ENCODE results near the gene SYDE2.
"Not testable (repeated sequence)": the region's sequence is repeated elsewhere in the genome, so short reads cannot be mapped to it uniquely, and the experiment has no call there.

Gene SYDE2

GRCh38 chr1:85219853-85220610 is 19.2 kb upstream of the SYDE2 start:
- no peak for DNase-seq (ENCODE audit: extremely low read depth in 1 of 2, low read depth in 1 of 2)

DNA sequence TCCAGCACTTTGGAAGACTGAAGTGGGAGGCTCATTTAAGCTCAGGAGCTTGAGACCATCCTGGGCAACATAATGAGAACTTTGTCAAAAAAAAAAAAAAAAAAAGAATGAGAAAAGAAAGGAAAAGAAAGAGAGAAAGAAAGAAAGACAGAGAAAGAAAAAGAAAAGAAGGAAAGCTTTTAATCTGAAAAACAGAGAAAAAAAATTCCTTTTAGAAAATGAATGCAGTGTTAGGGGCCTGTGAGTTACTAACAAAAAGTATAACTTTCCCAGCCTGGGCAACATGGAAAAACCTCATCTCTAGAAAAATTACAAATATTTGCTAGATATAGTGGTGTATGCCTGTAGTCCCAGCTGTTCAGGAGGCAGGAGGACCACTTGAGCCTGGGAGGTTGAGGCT is 15.9 kb upstream of the SYDE2 start:
- no peak for DNase-seq (ENCODE audit: extremely low read depth in 1 of 2, low read depth in 1 of 2)

DNA sequence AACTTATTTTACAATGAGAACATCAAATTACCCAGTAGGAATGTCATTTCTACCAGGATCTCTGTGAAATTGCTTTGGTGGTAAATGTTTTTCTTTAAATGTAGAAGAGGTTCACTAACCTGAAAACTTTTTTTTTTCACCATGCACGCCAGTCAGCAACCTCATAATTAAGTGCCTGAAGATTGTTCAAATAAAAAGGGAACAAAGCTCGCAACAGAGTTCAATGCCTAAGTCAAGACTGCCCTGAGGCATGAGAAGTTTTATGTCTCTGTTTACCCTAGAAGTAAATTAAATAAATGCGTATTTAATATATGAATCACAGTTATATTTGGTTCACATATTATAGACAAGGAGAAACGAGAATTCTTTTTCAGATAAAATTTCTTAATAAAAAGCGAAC is 13.8 kb upstream of the SYDE2 start:
- no peak for DNase-seq (ENCODE audit: extremely low read depth in 1 of 2, low read depth in 1 of 2)

- no peak for DNase-seq (ENCODE audit: extremely low read depth in 1 of 2, low read depth in 1 of 2)
Measured at GRCh38 chr1:85208488-85208887, 7.7 kb upstream of the SYDE2 start.

DNA sequence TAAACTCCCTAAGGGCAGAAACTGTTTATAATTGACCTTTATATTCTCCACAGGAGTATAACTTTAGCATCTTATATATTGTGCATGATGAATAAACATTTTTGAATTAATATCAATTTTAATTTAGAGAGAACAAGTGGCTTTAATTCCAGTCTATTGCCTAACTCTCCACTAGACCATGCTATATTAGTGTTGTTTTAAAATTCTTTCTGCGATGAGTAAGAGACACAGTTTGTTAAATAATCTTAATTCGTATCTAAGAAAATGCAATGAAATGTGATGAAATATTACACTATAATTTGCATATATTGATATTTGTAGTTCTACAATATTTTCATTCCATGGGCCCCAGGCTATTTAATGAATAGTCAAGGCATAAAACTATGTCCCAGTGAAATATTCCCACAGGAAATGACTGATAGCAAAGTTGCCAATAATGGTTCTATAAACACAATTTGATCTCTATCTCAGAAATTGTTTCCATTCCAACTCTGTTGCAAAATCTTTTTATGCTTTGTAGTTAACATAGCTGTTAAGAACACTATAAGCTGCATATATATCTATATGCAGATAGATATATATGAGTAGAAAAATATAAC is 2.9 kb upstream of the SYDE2 start:
- DNase-seq (ENCODE audit: extremely low read depth in 1 of 2, low read depth in 1 of 2), result no peak

GRCh38 chr1:85202864-85203255 is 2.0 kb upstream of the SYDE2 start:
- DNase-seq (ENCODE audit: extremely low read depth in 1 of 2, low read depth in 1 of 2), result no peak

GRCh38 chr1:85202092-85202863 is 1.5 kb upstream of the SYDE2 start:
- no peak for DNase-seq (ENCODE audit: extremely low read depth in 1 of 2, low read depth in 1 of 2)

- peak; percentile 18 to 22 for DNase-seq (ENCODE audit: extremely low read depth in 1 of 2, low read depth in 1 of 2)
Measured at GRCh38 chr1:85201340-85202091, 700 bp upstream of the SYDE2 start.

DNA sequence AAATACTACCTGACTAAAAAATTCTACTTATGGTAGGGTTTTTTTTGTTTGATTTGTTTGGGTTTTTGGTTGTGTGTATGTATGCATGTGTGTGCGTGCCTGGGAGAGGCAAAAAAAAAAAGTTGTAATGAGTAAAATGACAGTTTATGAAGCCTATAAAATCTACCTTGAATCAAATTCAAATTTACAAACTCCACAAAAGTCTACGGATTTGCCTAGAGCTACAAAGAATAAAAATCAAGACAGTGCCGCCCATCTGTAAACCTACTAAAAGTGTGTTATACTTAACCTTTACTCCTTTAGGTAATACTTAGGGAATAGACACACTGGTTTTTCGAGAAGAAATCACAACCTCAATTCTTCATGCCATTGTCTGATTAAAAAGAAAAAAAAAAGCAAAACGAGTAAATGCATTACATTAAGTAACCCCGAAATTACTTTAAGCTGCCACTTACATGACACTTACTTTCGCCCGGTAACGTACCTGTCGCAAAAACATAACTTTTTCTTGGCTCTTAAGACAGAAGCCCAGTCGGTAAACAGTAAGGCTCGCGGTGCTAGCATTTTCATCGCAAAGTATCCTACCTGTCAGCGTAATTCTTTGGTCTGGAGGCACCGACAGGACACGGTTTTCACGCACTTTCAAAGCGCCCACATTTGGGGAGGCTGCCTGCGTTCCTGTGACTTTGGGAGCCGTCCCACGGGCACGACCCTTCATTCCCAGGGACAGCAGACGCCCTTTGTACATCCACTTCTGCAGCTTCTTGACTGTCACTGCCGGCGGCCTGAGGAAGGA is 951 bp downstream of the SYDE2 start:
- peak in 1 of 2 donors; percentile 13 for DNase-seq (ENCODE audit: extremely low read depth in 1 of 2, low read depth in 1 of 2)

DNA sequence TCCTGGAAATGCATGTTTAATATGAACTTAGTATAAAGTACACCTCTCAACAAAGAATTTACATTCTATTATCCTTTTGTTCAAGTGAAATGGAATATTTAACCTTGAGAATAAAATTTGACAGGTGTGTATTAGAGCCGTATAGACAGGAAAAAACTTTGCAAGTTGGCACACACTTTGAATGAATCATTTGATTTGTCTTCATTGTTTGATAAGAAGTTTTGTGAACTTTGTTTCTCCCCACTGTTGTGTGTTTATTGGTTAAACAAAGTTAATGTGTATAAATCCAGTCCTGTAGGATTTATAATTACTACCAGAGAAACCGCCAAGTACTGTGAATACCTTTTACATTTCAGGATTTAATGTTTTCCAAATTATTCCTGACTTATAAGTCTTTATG is 2.0 kb downstream of the SYDE2 start:
- DNase-seq (ENCODE audit: extremely low read depth in 1 of 2, low read depth in 1 of 2), result no peak

DNA sequence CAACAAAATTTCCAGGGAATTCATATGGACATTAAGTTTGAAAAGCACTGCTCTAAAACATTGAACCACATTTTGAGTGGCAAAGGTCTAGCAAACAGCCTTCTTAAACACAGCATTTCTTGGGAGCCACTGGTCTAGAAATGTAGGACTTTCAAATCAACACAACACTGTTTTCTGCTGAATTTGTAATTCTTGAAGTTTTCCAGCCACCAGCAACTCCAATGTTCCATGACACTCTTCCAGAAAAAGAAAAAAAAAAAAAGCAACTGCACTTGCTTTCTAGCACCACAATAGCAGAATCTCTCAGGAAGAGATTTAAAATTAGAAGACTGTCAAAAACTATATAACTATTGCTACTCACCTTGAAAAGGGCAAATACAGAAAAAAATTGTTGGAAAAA is 4.5 kb downstream of the SYDE2 start:
- DNase-seq (ENCODE audit: extremely low read depth in 1 of 2, low read depth in 1 of 2), result no peak

DNA sequence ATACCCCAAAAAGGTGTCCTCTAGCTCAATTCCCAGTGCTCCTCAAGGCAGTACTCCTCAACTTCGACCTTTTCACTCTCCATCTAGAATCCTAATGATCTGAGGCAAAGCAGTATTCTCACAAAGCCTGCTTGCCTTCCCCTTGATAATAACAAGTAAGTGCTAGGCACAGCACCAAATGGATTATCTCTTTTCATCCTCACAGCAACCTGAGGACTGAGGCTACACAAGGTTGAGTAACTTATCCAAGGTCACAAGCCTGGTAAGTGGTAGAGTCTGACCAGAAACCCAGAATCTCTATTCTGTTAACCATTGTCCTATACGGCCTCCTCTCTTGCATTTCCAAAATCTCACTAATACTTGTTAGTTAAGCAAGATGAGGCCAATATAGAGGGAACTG is 5.1 kb downstream of the SYDE2 start:
- no peak for DNase-seq (ENCODE audit: extremely low read depth in 1 of 2, low read depth in 1 of 2)

- not testable (repeated sequence) for DNase-seq (ENCODE audit: extremely low read depth in 1 of 2, low read depth in 1 of 2)
Measured at GRCh38 chr1:85192129-85192528, 8.7 kb downstream of the SYDE2 start.

DNA sequence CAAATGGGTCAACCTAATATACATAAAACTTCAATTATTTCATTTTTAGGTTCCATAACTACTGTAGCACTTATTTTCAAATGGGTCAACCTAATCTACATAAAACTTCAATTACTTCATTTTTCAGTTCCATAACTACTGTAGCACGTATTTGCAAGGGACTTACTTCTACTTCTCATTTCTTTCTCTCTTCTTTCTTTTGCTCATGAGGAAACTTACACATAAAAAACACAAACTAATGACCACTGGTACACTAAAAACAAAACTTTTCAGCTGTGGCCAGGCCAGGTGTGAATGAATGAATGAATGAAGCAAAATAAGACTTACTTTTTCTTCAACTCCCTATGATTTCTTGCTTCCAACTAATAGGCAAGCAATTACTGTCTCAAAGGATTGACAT is 11.7 kb downstream of the SYDE2 start:
- no peak for DNase-seq (ENCODE audit: extremely low read depth in 1 of 2, low read depth in 1 of 2)

GRCh38 chr1:85188530-85188929 is 12.3 kb downstream of the SYDE2 start:
- DNase-seq (ENCODE audit: extremely low read depth in 1 of 2, low read depth in 1 of 2), result no peak

GRCh38 chr1:85187021-85187420 is 13.8 kb downstream of the SYDE2 start:
- DNase-seq (ENCODE audit: extremely low read depth in 1 of 2, low read depth in 1 of 2), result not testable (repeated sequence)

DNA sequence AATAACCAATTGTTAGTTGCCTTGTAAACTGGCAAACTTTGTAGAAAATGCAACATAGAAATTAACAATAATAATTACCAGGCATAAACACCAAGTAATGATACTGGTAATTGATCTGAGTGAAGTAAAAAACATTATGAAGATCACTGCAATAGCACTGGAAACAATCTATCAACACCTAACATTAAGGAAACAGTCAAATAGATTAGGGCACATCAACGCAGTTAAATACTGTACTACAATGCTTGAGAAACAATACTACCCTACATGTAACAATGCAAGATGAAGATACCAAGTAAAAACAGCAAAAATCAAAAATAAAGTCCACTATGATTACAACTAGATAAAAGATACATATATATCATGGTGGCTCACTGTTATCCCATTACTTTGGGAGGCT is 16.6 kb downstream of the SYDE2 start:
- DNase-seq (ENCODE audit: extremely low read depth in 1 of 2, low read depth in 1 of 2), result no peak

DNA sequence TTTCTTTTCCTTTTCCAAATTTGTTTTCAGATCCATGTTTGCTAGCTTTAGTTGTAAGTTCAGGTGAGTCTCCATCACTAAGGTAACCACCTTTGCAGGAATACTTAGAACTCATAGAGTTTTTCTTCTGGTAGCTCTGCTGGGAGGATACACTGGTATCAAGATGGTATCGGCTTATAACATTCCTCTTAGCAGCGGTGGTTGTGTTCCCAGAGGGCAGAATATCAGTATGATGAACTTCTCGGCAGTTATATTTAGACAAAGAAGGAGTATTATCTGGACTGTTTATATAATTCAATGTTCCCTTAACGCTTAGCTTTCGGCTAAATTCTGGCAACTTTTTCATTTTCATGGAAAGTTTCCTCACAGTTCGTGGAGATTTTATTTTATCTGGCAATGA is 18.1 kb downstream of the SYDE2 start:
- DNase-seq (ENCODE audit: extremely low read depth in 1 of 2, low read depth in 1 of 2), result no peak

- DNase-seq (ENCODE audit: extremely low read depth in 1 of 2, low read depth in 1 of 2), result no peak
Measured at GRCh38 chr1:85180869-85181268, 19.9 kb downstream of the SYDE2 start.

DNA sequence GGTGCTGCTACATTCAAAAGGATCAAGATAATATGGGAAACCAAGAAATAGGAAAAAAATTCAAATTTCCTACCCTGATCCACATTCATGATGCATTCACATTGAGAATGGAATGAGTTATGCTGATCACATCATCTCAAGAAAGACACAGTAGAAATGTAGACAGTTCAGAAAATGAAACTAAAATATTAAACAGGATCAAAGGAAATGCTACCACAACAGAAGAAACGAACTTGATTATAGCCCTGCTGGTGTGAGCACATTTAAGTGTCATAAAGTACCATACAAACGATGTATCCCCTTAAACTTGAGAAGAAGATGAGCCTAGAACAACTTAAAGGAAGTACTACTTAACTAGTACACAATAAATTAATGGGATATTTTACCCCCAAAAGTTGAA is 21.3 kb downstream of the SYDE2 start:
- DNase-seq (ENCODE audit: extremely low read depth in 1 of 2, low read depth in 1 of 2), result no peak

- no peak for DNase-seq (ENCODE audit: extremely low read depth in 1 of 2, low read depth in 1 of 2)
Measured at GRCh38 chr1:85178396-85178795, 22.4 kb downstream of the SYDE2 start.

All from stimulated activated CD8-positive, alpha-beta memory T cell treated with anti-CD3 and anti-CD28 coated beads, Interleukin-7, amount 100 ng/mL, for 48 hours (primary cell).